ENCODE results near the gene CWC22. TPM values are rescaled to one million over a fixed set of nuclear protein-coding genes. Genes with fewer than 3 reads are reported as not detected.

Gene CWC22
- polyA plus RNA-seq, 1 donor from 2014 or later = 16.0 TPM

DNA sequence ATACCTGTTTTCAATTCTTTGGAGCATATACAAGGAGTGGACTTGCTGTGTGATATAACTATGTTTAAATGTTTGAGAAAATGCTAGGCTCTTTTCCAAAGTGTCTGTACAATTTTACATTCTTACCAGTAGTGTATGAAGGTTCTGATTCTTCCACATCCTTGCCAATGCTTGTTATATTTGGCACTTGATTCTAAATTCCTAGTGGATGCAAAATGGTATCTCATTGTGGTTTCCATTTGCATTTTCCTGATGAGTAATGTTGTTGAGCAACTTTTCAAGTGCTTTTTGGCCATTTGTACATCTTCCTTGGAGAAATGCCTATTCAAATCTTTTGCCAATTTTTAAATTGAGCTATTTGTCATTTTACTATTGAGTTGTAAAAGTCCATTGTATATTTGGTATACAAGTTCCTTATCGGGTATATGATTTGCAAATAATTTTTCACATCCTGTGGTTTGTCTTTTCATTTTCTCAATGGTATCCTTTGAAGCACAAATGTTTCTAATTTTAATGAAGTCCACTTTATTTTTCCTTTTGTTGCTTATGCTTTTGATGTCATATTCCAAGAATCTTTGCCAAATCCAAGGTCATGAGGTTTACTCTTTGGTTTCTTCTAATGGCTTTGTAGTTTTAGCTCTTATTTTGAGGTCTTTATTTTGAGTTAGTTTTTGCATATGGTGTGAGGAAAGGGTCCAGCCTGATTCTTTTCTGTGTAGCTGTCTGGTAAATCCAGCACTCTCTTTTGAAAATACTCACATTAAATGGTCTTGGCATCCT, 33.2 kb upstream of the CWC22 start:
- Histone ChIP-seq H3K4me3 (ENCODE audit: low read length) (no peak overlapping the region), H3K4me2 (ENCODE audit: low read length) (no peak overlapping the region), H4K20me1 (ENCODE audit: insufficient read depth) (no peaks in the 10 kb centered on the region), H3K27ac (ENCODE audit: low read length) (no peak overlapping the region), H3K36me3 (ENCODE audit: insufficient read depth, low read length) (no peaks in the 10 kb centered on the region), H2AFZ (ENCODE audit: low read depth, low read length) (no peak overlapping the region), H3K27me3 (ENCODE audit: insufficient read depth, low read depth, low read length) (no peaks in the 10 kb centered on the region), H3K9me3 (ENCODE audit: low read length) (no peaks in the 10 kb centered on the region), H3K9ac (ENCODE audit: low read length) (no peak overlapping the region), H3K79me2 (replicated peaks; ENCODE audit: insufficient read depth, low read length) (no peaks in the 10 kb centered on the region), H3F3A (ENCODE audit: insufficient read depth, low read length, poor library complexity, severe bottlenecking) (no peaks in the 10 kb centered on the region), H3K9me2 (ENCODE audit: insufficient read depth, low read length) (no peaks in the 10 kb centered on the region)
- TF ChIP-seq POLR2AphosphoS5 (IDR thresholded peaks at IDR 0.05) (no peak), EP300 (conservative IDR thresholded peaks at IDR 0.05; ENCODE audit: poor library complexity, severe bottlenecking) (no peak), SMC3 (conservative IDR thresholded peaks at IDR 0.05; ENCODE audit: poor library complexity) (no peak), TAF1 (IDR thresholded peaks at IDR 0.05; ENCODE audit: low read depth) (no peak), EZH2 (IDR thresholded peaks at IDR 0.05; ENCODE audit: borderline replicate concordance, insufficient read depth, low read length, poor library complexity, severe bottlenecking) (no peak), RAD21 (conservative IDR thresholded peaks at IDR 0.05) (no peak)
- TF ChIP-seq, protein P1, sequence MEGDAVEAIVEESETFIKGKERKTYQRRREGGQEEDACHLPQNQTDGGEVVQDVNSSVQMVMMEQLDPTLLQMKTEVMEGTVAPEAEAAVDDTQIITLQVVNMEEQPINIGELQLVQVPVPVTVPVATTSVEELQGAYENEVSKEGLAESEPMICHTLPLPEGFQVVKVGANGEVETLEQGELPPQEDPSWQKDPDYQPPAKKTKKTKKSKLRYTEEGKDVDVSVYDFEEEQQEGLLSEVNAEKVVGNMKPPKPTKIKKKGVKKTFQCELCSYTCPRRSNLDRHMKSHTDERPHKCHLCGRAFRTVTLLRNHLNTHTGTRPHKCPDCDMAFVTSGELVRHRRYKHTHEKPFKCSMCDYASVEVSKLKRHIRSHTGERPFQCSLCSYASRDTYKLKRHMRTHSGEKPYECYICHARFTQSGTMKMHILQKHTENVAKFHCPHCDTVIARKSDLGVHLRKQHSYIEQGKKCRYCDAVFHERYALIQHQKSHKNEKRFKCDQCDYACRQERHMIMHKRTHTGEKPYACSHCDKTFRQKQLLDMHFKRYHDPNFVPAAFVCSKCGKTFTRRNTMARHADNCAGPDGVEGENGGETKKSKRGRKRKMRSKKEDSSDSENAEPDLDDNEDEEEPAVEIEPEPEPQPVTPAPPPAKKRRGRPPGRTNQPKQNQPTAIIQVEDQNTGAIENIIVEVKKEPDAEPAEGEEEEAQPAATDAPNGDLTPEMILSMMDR (IDR thresholded peaks at IDR 0.05; ENCODE audit: poor library complexity, severe bottlenecking) = no peak

DNA sequence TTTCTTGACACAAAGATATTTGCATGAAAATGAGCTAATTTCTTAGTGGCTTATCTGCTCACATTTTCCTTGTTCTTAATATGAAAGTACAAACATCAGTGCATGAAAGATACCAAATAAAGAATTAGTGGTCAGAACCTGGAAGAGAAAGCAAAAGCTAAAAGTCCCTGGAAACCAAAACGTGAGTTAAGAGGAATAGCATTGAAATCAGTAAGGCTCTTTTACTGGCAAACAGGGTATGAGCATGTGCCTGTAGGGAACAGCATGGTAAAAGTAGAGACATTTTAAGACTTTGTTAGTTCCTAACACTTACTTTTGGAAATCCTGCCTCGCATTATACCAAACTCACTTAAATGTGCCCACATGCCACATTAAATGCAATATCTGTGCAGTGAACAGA, 31.9 kb upstream of the CWC22 start:
- TF ChIP-seq RAD21 (conservative IDR thresholded peaks at IDR 0.05) = no peak
- TF ChIP-seq, protein P2, sequence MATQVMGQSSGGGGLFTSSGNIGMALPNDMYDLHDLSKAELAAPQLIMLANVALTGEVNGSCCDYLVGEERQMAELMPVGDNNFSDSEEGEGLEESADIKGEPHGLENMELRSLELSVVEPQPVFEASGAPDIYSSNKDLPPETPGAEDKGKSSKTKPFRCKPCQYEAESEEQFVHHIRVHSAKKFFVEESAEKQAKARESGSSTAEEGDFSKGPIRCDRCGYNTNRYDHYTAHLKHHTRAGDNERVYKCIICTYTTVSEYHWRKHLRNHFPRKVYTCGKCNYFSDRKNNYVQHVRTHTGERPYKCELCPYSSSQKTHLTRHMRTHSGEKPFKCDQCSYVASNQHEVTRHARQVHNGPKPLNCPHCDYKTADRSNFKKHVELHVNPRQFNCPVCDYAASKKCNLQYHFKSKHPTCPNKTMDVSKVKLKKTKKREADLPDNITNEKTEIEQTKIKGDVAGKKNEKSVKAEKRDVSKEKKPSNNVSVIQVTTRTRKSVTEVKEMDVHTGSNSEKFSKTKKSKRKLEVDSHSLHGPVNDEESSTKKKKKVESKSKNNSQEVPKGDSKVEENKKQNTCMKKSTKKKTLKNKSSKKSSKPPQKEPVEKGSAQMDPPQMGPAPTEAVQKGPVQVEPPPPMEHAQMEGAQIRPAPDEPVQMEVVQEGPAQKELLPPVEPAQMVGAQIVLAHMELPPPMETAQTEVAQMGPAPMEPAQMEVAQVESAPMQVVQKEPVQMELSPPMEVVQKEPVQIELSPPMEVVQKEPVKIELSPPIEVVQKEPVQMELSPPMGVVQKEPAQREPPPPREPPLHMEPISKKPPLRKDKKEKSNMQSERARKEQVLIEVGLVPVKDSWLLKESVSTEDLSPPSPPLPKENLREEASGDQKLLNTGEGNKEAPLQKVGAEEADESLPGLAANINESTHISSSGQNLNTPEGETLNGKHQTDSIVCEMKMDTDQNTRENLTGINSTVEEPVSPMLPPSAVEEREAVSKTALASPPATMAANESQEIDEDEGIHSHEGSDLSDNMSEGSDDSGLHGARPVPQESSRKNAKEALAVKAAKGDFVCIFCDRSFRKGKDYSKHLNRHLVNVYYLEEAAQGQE (IDR thresholded peaks at IDR 0.05; ENCODE audit: borderline replicate concordance) = no peak
- TF ChIP-seq, protein P1 (IDR thresholded peaks at IDR 0.05; ENCODE audit: poor library complexity, severe bottlenecking) = no peak
- no peaks in the 10 kb centered on the region for H4K20me1 ChIP-seq (ENCODE audit: insufficient read depth)
- no peak overlapping the region for H3K4me3 ChIP-seq (ENCODE audit: low read length)
- H3K36me3 ChIP-seq (ENCODE audit: insufficient read depth, low read length) = no peaks in the 10 kb centered on the region
- no peaks in the 10 kb centered on the region for H3K9me3 ChIP-seq (ENCODE audit: low read length)
- H3F3A ChIP-seq (ENCODE audit: insufficient read depth, low read length, poor library complexity, severe bottlenecking) = no peaks in the 10 kb centered on the region
- H3K9ac ChIP-seq (ENCODE audit: low read length) = no peak overlapping the region
- H3K9me2 ChIP-seq (ENCODE audit: insufficient read depth, low read length) = no peaks in the 10 kb centered on the region
- H2AFZ ChIP-seq (ENCODE audit: low read depth, low read length) = no peak overlapping the region
- H3K27me3 ChIP-seq (ENCODE audit: insufficient read depth, low read depth, low read length) = no peaks in the 10 kb centered on the region
- no peaks in the 10 kb centered on the region for H3K79me2 ChIP-seq (replicated peaks; ENCODE audit: insufficient read depth, low read length)
- no peak overlapping the region for H3K4me2 ChIP-seq (ENCODE audit: low read length)
- H3K27ac ChIP-seq (ENCODE audit: low read length) = no peak overlapping the region

Data from neural cell (in vitro differentiated cells).